Measurements from ENCODE around the gene CABP4.

CABP4 gene

GRCh38 chr11:67455054-67455453, at the start of gene CABP4:
Gene CABP4 (plus strand): TSS chr11:67455354. CDS start chr11:67455424, 70 bp downstream.
- no peak for DNase-seq (ENCODE audit: low spot score)

- no peak for DNase-seq (ENCODE audit: low spot score)
These were observed 49.3 kb upstream of the CABP4 start for GRCh38 chr11:67405688-67406339.

- no peak for DNase-seq (ENCODE audit: low spot score)
These were observed 48.7 kb upstream of the CABP4 start for GRCh38 chr11:67406420-67406968.

GRCh38 chr11:67406969-67407687, 48.0 kb upstream of the CABP4 start:
- peak; percentile 87 for DNase-seq (ENCODE audit: low spot score)

GRCh38 chr11:67407688-67408163, 47.4 kb upstream of the CABP4 start:
- DNase-seq (ENCODE audit: low spot score): no peak

- DNase-seq (ENCODE audit: low spot score): no peak
These were observed 46.5 kb upstream of the CABP4 start for GRCh38 chr11:67408437-67409200.

GRCh38 chr11:67409261-67409666, 45.9 kb upstream of the CABP4 start:
- DNase-seq (ENCODE audit: low spot score): no peak

- DNase-seq (ENCODE audit: low spot score): no peak
These were observed 45.3 kb upstream of the CABP4 start for GRCh38 chr11:67409781-67410368.

GRCh38 chr11:67410369-67410831, 44.8 kb upstream of the CABP4 start:
- DNase-seq (ENCODE audit: low spot score): peak; percentile 93

- no peak for DNase-seq (ENCODE audit: low spot score)
These were observed 44.0 kb upstream of the CABP4 start for GRCh38 chr11:67410984-67411784.

GRCh38 chr11:67411785-67412152, 43.4 kb upstream of the CABP4 start:
- DNase-seq (ENCODE audit: low spot score): peak; percentile 78

GRCh38 chr11:67412495-67413179, 42.5 kb upstream of the CABP4 start:
- DNase-seq (ENCODE audit: low spot score): no peak

GRCh38 chr11:67413266-67413849, 41.8 kb upstream of the CABP4 start:
- no peak for DNase-seq (ENCODE audit: low spot score)

GRCh38 chr11:67415501-67416304, 39.5 kb upstream of the CABP4 start, which contains the start of gene CARNS1:
Gene CARNS1 (plus strand): TSS chr11:67415678. CDS start chr11:67416200, 522 bp downstream.
- DNase-seq (ENCODE audit: low spot score): peak; percentile 83

GRCh38 chr11:67416416-67417335, 38.5 kb upstream of the CABP4 start:
- no peak for DNase-seq (ENCODE audit: low spot score)

- no peak for DNase-seq (ENCODE audit: low spot score)
These were observed 37.7 kb upstream of the CABP4 start for GRCh38 chr11:67417425-67417824.

- DNase-seq (ENCODE audit: low spot score): no peak
These were observed 36.5 kb upstream of the CABP4 start for GRCh38 chr11:67418476-67419281.
